Activated naive CD4-positive, alpha-beta T cell treated with anti-CD3 and anti-CD28 coated beads, Interleukin-2, amount 10 ng/mL, durations not matched to agents 7 days and 5 days (primary cell): ENCODE measurements around the gene ZNF717.
"Not testable (repeated sequence)": the region's sequence is repeated elsewhere in the genome, so short reads cannot be mapped to it uniquely, and the experiment has no call there.

Experiments
- CTCF ChIA-PET: fragments of 350-600 bp; sonication (Branson Sonifier 250); formaldehyde crosslinking; loops from one replicate; lab custom pipeline; 2021; ENCODE audit warnings: antibody characterized with exemption; lab: Charles Lee
- DNase-seq: peaks from one replicate; pipeline ENCODE4 v3.0.0-alpha.2; 2020
- H3K27ac Mint-ChIP-seq: one replicate; pipeline ENCODE4 v1.8.0; 2021; ENCODE audit warnings: mild to moderate bottlenecking, moderate library complexity, mixed read lengths
- H3K27me3 Mint-ChIP-seq: one replicate; pipeline ENCODE4 v1.8.0; 2021; ENCODE audit warnings: mild to moderate bottlenecking, mixed read lengths
- H3K36me3 Mint-ChIP-seq: one replicate; pipeline ENCODE4 v1.8.0; 2021; ENCODE audit warnings: mixed read lengths
- H3K4me1 Mint-ChIP-seq: one replicate; pipeline ENCODE4 v1.8.0; 2021; ENCODE audit warnings: mixed read lengths
- H3K4me3 Mint-ChIP-seq: one replicate; pipeline ENCODE4 v1.8.0; 2021; ENCODE audit warnings: mild to moderate bottlenecking, moderate library complexity, mixed read lengths
- H3K9me3 Mint-ChIP-seq: one replicate; pipeline ENCODE4 v1.8.0; 2021; ENCODE audit warnings: mixed read lengths

ZNF717 gene

DNA sequence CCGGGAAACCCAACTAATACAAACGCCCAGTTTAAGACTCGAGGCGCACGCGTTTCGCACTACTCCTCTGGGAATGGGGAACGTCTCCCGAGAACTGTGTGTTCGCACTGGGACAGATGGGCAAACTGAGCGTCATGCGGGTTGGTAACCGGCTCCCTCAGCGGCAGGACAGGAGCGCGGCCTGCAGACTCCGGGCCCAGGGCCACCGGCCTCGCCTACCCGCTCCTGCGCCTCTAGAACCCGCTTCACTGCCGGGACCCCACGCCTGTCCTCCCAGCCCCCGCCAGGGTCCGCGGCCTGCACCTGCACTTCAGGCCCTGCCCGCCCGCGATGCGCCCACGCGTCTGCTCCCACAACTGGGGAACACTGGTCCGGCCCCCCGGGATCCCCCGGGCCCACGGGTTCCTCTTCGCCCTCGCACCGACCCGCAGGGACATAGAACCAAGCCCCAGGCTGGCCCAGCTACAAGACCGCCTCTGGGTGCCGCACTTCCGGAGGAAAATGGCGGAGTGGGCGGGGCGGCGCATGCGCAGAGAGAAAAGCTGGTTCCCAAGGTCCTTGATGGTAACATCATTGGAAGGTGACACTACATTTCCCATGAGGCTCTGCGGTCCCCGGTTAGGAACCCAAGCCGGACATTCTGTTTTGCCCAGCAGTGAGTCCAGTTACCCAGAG lies at the start of gene ZNF717:
Gene ZNF717, minus strand, starts transcription at position 469 of the 675 bp plus-strand sequence. CDS start 2,187 bp downstream, outside the sequence.
- peak; percentile 95 for DNase-seq
- Mint-ChIP-seq H3K9me3 (peaks cover 34% of the 10 kb centered on the region), H3K36me3 (peaks cover 47% of the 10 kb centered on the region), H3K27ac (peak within 1 kb of the TSS; percentile 90), H3K4me3 (peak within 1 kb of the TSS; percentile 87), H3K4me1 (peaks cover 11% of the 10 kb centered on the region)
- CTCF ChIA-PET, H3K27me3 Mint-ChIP-seq: not testable (repeated sequence)

DNA sequence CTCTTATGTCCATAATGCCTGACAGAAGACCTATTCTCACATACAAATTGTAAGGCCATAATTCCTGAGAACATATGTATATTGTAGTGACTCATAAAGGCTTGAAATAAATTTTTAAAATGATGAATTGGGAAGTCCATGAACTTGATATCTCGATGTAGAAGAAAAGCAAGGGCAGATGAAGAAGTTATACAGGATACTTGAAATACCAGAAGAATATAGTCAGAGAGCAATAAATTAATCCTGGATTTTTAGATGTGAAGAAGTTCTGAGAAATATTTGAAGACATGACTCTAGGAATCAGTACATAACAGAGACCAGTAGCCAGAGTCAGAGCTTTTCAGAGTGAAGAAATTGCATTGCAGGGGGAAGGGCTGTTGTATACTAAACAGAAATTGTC lies 45.7 kb upstream of the ZNF717 start:
- H3K36me3 Mint-ChIP-seq, H3K27ac Mint-ChIP-seq, H3K4me3 Mint-ChIP-seq, H3K27me3 Mint-ChIP-seq, CTCF ChIA-PET, H3K4me1 Mint-ChIP-seq, H3K9me3 Mint-ChIP-seq, DNase-seq: not testable (repeated sequence)

DNA sequence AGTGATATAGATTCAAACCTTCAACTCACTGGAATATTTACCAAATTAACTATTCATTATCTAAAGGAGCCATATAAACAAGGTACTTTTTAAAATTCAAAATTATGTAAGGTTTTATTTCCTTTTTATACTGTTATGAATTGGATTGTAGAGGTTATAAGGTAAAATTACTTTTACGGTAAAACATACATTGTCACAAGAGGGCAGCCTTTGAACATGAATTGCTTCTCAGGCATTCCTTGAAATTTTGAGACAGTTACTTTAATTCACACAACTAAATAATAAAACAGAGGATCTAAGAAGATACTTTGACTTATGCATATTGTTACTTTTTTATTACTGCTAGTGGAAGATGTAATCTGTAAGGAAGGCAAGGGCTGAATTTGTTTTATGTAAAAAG lies 32.7 kb upstream of the ZNF717 start:
- DNase-seq, H3K9me3 Mint-ChIP-seq, H3K4me3 Mint-ChIP-seq, H3K27ac Mint-ChIP-seq, H3K4me1 Mint-ChIP-seq, CTCF ChIA-PET, H3K36me3 Mint-ChIP-seq, H3K27me3 Mint-ChIP-seq: not testable (repeated sequence)

DNA sequence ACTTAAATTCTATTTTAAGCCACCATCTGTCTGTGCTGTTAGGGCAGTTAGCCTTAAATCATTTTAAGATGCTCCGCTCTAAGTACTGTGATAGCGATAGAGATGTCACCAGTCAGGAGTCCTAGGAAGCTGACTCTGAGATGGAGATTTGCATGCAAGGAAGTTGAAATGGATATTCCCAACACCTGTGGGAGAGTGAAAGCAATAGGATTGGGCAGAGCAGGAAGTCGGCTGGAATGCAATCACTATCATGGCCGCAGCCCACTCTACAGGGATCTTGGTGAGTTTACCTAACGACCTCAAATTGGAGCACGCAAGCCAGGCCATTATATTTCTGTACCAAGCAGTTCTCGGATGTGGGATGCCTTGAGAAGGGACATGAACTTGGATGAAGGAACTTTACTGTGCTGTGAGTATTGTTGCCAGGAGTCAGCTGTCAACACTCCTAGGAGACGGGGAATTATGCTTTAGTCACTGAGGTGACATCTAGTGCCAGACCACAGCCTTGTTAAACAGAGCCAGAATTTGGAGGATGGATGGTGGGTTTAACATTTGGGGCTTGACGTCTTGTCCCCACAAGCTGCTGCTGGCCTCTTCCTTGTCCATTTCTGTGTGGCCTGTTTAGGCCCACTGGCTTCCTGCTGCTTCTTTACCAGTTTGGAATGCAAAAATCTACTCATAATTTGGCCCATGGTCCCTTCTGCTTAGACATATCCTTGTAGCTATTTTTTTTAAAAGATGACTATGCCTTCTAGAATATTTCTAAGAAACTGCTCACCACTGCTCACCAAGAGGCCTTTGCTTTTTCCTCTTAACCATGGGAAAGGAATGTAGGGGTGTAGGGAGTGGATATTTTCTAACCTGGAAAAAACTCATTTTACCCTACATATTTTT lies 31.2 kb upstream of the ZNF717 start:
- H3K4me1 Mint-ChIP-seq, H3K4me3 Mint-ChIP-seq, DNase-seq, H3K27me3 Mint-ChIP-seq, H3K36me3 Mint-ChIP-seq, CTCF ChIA-PET, H3K27ac Mint-ChIP-seq, H3K9me3 Mint-ChIP-seq: not testable (repeated sequence)

DNA sequence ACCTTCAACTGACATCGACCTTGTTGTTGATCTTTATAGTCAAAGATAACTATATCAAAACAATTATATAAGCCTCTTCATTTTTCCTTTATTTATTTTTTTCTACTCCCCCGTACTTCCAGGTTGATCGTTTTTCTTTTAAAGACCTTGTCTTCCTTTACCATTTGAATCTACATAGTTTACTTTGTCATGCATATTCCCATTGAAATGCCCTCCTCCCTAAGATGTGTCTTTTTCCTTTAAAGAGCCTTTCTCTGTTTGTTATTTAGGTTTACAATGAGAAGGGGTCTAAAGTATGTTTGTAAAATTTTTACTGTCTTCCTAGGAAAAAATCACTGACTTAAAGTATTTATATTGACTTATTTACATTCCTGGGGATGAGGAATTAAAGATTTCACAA lies 29.4 kb upstream of the ZNF717 start:
- Mint-ChIP-seq H3K9me3 (peaks cover 6% of the 10 kb centered on the region), H3K4me1 (no peaks in the 10 kb centered on the region), H3K4me3 (no peak overlapping the region), H3K36me3 (no peaks in the 10 kb centered on the region), H3K27me3 (no peaks in the 10 kb centered on the region), H3K27ac (no peak overlapping the region)
- DNase-seq = no peak
- CTCF ChIA-PET = no interaction called here

DNA sequence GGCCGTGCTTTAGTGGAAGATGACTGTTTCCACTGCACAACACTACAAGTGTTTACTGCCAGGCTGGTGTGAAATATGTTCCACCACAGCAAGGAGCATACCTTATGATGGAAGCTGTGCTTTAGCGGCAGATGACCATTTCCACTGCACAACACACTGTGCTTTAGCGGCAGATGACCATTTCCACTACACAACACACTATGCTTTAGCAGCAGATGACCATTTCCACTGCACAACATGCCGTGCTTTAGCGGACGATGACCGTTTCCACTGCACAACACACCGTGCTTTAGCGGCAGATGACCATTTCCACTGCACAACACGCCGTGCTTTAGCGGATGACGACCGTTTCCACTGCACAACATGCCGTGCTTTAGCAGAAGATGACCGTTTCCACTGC lies 2.8 kb downstream of the ZNF717 start:
- Mint-ChIP-seq H3K4me1 (peaks cover 11% of the 10 kb centered on the region), H3K36me3 (peaks cover 72% of the 10 kb centered on the region), H3K27me3 (no peaks in the 10 kb centered on the region), H3K9me3 (peaks cover 50% of the 10 kb centered on the region), H3K4me3 (no peak overlapping the region), H3K27ac (no peak overlapping the region)
- no peak for DNase-seq
- CTCF ChIA-PET = no interaction called here

DNA sequence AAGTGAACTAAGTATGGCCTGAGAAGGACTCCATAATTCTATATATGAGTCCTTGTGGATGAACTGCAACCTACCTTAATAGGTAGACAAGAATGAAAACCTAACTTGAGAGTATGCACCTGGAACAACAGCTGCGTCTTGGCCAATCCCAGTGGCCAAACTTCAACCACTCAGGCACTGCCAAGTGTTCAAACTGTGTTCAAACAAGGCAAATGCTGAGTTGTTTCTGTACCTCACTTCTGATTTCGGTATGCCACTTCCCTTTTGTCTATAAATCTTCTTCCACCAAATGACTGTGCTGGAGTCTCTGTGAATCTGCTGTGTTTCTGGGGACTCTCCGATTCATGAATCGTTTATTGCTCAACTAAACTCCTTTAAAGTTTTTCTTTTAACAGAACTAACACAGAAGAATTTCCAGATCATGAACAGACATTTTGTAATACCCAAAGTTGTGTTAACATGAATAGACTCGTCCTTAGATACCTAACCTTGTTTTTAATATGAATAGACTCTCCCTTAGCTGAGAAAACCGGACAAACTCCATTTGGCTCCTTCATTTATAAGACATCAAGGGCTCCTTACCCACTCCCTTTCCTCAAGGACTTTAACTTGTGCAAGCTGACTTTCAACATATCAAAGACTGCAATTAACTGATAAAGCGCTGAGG lies 4.1 kb downstream of the ZNF717 start:
- CTCF ChIA-PET = no interaction called here
- Mint-ChIP-seq H3K4me3 (no peak overlapping the region), H3K9me3 (peaks cover 56% of the 10 kb centered on the region), H3K27me3 (no peaks in the 10 kb centered on the region), H3K4me1 (peaks cover 11% of the 10 kb centered on the region), H3K27ac (no peak overlapping the region), H3K36me3 (peaks cover 80% of the 10 kb centered on the region)
- no peak for DNase-seq

DNA sequence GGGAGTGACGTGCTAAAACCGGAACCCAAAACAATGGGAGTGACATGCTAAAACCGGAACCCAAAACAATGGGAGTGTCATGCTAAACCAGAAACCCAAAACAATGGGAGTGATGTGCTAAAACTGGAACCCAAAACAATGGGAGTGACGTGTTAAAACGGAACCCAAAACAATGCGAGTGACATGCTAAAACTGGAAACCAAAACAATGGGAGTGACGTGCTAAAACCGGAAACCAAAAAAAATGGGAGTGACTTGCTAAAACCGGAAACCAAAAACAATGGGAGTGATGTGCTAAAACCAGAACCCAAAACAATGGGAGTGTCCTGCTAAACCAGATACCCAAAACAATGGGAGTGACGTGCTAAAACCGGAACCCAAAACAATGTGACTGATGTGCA lies 7.6 kb downstream of the ZNF717 start:
- CTCF ChIA-PET, H3K27me3 Mint-ChIP-seq, H3K4me1 Mint-ChIP-seq, H3K27ac Mint-ChIP-seq, H3K4me3 Mint-ChIP-seq, DNase-seq: not testable (repeated sequence)
- peaks cover 50% of the 10 kb centered on the region for H3K9me3 Mint-ChIP-seq
- H3K36me3 Mint-ChIP-seq = peaks cover 66% of the 10 kb centered on the region

DNA sequence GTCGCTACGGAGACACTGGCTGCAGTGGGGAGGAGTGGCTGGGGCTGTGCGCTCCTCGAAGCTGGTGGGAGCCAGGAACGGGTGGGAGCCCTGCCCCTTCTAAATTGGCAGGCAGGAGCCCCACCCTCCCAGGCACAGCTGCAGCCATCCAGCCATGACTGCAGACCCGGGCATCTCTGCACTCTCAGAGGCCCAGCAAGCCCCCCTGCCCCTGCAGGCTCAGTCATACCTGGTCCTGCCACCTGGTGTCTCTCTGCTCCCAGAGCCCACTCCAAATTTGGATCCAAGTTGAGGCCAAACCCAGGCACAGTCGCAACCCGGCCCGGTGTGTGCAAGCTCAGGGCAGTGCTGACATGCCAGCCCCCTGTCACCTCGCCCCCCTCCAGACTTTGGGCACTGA lies 13.7 kb downstream of the ZNF717 start:
- H3K27me3 Mint-ChIP-seq, H3K4me1 Mint-ChIP-seq, DNase-seq, H3K4me3 Mint-ChIP-seq, H3K27ac Mint-ChIP-seq, CTCF ChIA-PET: not testable (repeated sequence)
- Mint-ChIP-seq H3K36me3 (peaks cover 23% of the 10 kb centered on the region), H3K9me3 (peaks cover 43% of the 10 kb centered on the region)

DNA sequence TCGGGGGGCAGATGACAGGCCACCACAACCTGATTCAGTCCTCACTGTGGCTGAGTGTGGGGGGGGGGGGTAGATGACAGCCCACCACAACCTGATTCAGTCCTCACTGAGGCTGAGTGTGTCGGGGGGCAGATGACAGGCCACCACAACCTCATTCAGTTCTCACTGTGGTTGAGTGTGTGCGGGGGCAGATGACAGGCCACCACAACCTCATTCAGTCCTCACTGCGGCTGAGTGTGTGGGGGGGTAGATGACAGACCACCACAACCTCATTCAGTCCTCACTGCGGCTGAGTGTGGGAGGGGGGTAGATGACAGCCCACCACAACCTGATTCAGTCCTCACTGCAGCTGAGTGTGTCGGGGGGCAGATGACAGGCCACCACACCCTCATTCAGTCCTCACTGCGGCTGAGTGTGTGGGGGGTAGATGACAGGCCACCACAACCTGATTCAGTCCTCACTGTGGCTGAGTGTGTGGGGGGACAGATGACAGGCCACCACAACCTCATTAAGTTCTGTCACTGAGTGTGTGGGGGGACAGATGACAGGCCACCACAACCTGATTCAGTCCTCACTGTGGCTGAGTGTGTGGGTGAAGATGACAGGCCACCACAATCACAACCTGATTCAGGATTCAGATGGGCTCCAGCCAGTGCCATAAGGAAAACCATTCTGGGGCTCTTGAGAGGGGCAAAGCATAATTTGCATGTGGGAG lies 16.9 kb downstream of the ZNF717 start:
- Mint-ChIP-seq H3K9me3 (peaks cover 58% of the 10 kb centered on the region), H3K27me3 (no peaks in the 10 kb centered on the region), H3K4me3 (no peak overlapping the region), H3K36me3 (peaks cover 30% of the 10 kb centered on the region), H3K4me1 (no peaks in the 10 kb centered on the region), H3K27ac (no peak overlapping the region)
- DNase-seq = no peak
- CTCF ChIA-PET = no interaction called here

DNA sequence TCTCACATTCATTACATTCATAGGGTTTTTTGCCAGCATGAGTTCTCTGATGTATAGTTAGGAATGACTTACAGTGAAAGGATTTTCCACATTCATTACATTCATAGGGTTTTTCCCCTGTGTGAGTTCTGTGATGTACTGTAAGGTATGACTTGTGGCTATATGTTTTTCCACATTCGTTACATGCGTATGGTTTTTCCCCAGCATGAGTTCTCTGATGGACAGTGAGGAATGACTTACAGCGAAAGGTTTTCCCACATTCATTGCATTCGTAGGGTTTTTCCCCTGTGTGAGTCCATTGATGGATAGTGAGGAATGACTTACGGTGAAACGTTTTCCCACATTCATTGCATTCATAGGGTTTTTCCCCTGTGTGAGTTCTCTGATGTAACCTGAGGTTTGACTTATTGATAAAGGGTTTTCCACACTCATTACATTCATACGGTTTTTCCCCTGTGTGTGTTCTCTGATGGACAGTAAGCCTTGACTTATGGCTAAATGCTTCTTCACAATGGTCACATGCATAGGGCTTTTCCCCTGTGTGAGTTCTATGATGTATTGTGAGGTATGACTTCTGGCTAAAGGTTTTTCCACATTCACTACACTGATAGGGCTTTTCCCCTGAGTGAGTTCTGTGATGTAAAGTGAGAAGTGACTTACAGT lies 47.4 kb downstream of the ZNF717 start:
- CTCF ChIA-PET = no interaction called here
- Mint-ChIP-seq H3K9me3 (peaks cover 74% of the 10 kb centered on the region), H3K27ac (no peak overlapping the region), H3K4me3 (no peak overlapping the region), H3K36me3 (peaks cover 50% of the 10 kb centered on the region), H3K27me3 (no peaks in the 10 kb centered on the region), H3K4me1 (no peaks in the 10 kb centered on the region)
- no peak for DNase-seq

DNA sequence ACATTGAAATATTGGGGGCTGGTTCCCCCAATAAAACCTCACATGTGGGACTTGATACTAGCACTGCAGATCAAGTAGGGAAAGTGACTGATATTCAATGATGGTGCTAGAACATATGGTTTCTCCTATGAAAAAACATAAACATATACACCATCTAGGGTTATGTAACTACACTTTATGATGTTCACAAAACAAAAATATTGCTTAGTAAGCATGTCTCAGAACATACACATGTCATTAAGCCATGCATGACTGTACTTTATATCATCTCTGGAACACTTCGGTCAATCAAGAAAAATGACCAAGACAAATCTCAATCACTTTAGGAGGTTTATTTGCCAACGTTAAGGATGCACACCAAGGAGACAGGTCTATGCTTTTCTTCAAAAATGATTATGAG lies 57.4 kb downstream of the ZNF717 start:
- H3K9me3 Mint-ChIP-seq = peaks cover 72% of the 10 kb centered on the region
- H3K27me3 Mint-ChIP-seq = no peaks in the 10 kb centered on the region
- no peak for DNase-seq
- H3K36me3 Mint-ChIP-seq = peaks cover 18% of the 10 kb centered on the region
- no peaks in the 10 kb centered on the region for H3K4me1 Mint-ChIP-seq
- H3K4me3 Mint-ChIP-seq = no peak overlapping the region
- CTCF ChIA-PET = no interaction called here
- H3K27ac Mint-ChIP-seq = no peak overlapping the region

DNA sequence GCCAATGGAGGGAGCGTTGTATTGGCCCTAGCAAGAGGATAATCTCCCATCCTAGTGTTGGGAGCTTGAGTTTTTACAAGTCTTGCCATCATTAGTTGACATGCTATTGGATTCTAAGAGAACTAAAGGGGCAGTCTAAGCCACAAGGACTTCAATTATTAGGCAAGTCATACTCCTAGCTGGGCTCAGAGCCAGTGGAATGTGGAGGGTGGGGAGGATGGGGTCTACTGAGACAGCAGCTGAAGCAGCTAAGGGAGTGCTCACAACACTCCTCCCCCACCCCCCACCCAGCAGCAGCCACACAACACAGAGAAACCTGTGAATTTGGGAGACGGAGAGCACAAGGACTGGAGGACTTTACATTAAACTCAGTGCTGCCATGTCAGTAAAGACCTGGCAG lies 93.3 kb downstream of the ZNF717 start:
- Mint-ChIP-seq H3K9me3 (peaks cover 29% of the 10 kb centered on the region), H3K4me3 (no peak overlapping the region), H3K36me3 (no peaks in the 10 kb centered on the region), H3K27ac (no peak overlapping the region), H3K4me1 (no peaks in the 10 kb centered on the region), H3K27me3 (no peaks in the 10 kb centered on the region)
- CTCF ChIA-PET = no interaction called here
- DNase-seq = no peak

DNA sequence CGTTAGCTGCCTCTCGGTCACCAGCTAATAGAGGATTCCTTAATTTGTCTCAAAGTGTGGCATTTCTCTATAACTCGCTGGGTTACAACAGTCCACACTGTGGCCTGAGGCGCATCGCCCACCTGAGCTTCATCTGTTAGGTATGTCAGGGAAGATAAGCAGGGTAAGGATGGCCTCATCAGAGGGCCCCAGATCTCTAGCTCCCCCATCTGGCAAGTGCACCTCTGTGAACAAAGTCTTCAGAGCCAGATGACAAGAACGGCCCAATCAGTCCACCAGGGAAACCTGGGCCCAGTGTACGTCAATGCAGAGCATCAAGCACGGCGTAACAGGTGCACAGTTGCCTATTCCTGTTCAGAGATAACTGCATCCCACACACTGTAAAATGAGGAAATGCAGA lies 98.0 kb downstream of the ZNF717 start:
- Mint-ChIP-seq H3K9me3 (peaks cover 19% of the 10 kb centered on the region), H3K4me3 (no peak overlapping the region), H3K27ac (no peak overlapping the region), H3K36me3 (no peaks in the 10 kb centered on the region), H3K4me1 (no peaks in the 10 kb centered on the region), H3K27me3 (no peaks in the 10 kb centered on the region)
- DNase-seq = no peak
- CTCF ChIA-PET = no interaction called here
